Measurements from ENCODE around the gene OTUD4. TPM values are rescaled to one million over a fixed set of nuclear protein-coding genes. Genes with fewer than 3 reads are reported as not detected.

The OTUD4 gene
- total RNA-seq, 1 donor from 2014 or later: 37.6 TPM

DNA sequence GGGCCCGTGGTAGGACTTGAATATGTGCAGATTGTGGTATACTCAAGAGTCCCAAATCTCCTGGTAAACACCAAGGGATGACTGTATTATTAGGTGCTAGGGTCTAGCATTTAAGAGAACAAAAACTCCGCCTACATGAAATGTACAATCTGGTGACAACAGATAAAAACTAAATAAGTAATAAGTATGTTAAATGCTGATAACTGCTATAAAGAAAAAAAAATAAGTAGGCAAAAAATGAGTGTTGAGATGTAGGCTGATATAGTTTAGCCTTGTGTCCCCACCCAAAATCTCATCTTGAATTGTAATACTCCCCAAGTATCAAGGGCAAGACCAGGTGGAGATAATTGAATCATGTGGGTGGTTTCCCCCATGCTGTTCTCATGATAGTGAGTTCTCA is 23.4 kb downstream of the OTUD4 start:
- H3K4me1 ChIP-seq: peaks cover 30% of the 10 kb centered on the region
- peaks cover 71% of the 10 kb centered on the region for H3K36me3 ChIP-seq
- intact Hi-C loops (cut with micrococcal nuclease): loop anchor here (10.0 kb wide), 2 partner anchors 52 to 458 kb away; partner anchors contain the start of gene MMAA
- H3K27ac ChIP-seq (replicated peaks): no peak overlapping the region
- TF ChIP-seq, protein P1, sequence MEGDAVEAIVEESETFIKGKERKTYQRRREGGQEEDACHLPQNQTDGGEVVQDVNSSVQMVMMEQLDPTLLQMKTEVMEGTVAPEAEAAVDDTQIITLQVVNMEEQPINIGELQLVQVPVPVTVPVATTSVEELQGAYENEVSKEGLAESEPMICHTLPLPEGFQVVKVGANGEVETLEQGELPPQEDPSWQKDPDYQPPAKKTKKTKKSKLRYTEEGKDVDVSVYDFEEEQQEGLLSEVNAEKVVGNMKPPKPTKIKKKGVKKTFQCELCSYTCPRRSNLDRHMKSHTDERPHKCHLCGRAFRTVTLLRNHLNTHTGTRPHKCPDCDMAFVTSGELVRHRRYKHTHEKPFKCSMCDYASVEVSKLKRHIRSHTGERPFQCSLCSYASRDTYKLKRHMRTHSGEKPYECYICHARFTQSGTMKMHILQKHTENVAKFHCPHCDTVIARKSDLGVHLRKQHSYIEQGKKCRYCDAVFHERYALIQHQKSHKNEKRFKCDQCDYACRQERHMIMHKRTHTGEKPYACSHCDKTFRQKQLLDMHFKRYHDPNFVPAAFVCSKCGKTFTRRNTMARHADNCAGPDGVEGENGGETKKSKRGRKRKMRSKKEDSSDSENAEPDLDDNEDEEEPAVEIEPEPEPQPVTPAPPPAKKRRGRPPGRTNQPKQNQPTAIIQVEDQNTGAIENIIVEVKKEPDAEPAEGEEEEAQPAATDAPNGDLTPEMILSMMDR (IDR thresholded peaks at IDR 0.05; ENCODE audit: borderline replicate concordance): no peak
- no peak overlapping the region for H3K4me3 ChIP-seq
- DNase-seq: no peak
- no peaks in the 10 kb centered on the region for H3K9me3 ChIP-seq (replicated peaks)
- no peaks in the 10 kb centered on the region for H3K27me3 ChIP-seq (ENCODE audit: low read depth)

DNA sequence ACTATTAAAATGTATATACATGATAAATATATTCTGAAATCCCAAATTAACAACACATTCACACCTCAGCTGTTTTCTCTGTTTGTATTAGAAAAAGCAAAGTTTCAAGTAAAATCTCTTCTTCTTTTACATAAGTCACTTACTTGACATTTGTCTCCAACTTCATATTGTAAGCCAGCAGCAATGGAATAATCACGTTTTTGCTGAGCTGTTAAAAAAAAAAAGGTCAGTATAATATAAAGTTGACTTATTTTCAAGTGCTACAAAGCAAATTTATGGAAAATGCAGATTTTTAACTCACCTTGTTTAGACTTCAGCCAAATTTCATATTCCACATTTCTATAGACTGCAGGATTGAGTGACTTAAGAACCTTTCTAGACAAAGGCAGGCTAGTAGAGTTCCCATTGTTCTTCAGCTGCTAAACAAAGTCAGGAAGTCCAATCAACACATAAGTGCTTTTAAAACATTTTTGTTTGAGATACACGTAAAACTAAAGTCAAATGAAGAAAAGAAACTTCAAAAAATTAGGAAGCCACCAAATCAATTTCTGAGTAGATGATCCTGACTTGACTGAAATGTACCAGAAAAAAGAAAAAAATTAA is 25.0 kb downstream of the OTUD4 start:
- Histone ChIP-seq H3K4me3 (no peak overlapping the region), H3K9me3 (replicated peaks) (no peaks in the 10 kb centered on the region), H3K27ac (replicated peaks) (no peak overlapping the region), H3K27me3 (ENCODE audit: low read depth) (no peaks in the 10 kb centered on the region), H3K36me3 (peaks cover 71% of the 10 kb centered on the region), H3K4me1 (peaks cover 30% of the 10 kb centered on the region)
- TF ChIP-seq, protein P1 (IDR thresholded peaks at IDR 0.05; ENCODE audit: borderline replicate concordance): no peak
- no peak for DNase-seq
- intact Hi-C loops (cut with micrococcal nuclease): loop anchor here (10.0 kb wide), 2 partner anchors 51 to 459 kb away; partner anchors contain the start of gene MMAA

DNA sequence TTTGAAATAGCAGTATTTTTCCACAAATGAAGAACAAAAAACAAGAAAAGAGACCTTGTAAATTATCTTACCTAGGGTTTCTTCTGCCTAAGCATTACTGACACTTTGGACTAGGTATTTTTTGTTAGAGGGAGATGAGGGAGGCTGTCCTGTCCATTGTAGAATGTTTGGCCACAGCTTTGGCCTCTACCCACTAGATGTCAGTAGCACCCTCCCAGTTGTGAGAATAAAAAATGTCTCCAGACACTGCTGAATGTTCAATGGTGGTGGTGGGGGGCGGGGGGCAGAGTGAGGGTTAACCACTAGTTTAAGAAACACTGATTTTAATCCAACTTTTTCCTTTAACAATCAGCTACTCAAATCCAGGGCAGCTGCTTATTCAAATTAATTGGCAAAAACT is 25.8 kb downstream of the OTUD4 start:
- H3K27ac ChIP-seq (replicated peaks): peak overlapping the region; percentile 77
- H3K27me3 ChIP-seq (ENCODE audit: low read depth): no peaks in the 10 kb centered on the region
- DNase-seq: no peak
- peaks cover 72% of the 10 kb centered on the region for H3K36me3 ChIP-seq
- intact Hi-C loops (cut with micrococcal nuclease): loop anchor here (10.0 kb wide), 2 partner anchors 50 to 460 kb away; partner anchors contain the start of gene MMAA
- TF ChIP-seq, protein P1 (IDR thresholded peaks at IDR 0.05; ENCODE audit: borderline replicate concordance): peak; percentile 65
- no peak overlapping the region for H3K4me3 ChIP-seq
- no peaks in the 10 kb centered on the region for H3K9me3 ChIP-seq (replicated peaks)
- peaks cover 30% of the 10 kb centered on the region for H3K4me1 ChIP-seq

DNA sequence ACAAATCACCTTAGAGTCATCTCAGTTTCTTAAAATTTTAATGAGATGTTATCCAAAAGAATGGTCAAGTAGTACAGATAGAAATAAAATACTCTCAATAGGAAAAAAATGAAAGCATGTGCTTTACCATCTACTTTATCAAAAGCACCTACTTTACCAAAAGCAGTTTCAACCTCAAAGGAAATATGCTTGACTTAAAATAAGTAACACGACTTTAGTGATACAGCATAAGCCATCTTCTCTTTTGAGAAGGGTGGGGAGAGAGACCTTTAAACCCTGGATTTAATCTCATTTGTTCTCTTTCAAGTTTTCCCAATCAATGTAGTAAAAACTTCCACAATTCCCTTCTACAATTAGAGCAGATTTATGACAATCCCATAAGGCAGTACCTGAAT is 26.5 kb downstream of the OTUD4 start:
- Histone ChIP-seq H3K27ac (replicated peaks) (peak overlapping the region; percentile 77), H3K4me1 (peaks cover 30% of the 10 kb centered on the region), H3K36me3 (peaks cover 72% of the 10 kb centered on the region), H3K4me3 (no peak overlapping the region), H3K27me3 (ENCODE audit: low read depth) (no peaks in the 10 kb centered on the region), H3K9me3 (replicated peaks) (no peaks in the 10 kb centered on the region)
- DNase-seq: no peak
- TF ChIP-seq, protein P1 (IDR thresholded peaks at IDR 0.05; ENCODE audit: borderline replicate concordance): no peak
- intact Hi-C loops (cut with micrococcal nuclease): loop anchor here (10.0 kb wide), 2 partner anchors 49 to 461 kb away; partner anchors contain the start of gene MMAA

DNA sequence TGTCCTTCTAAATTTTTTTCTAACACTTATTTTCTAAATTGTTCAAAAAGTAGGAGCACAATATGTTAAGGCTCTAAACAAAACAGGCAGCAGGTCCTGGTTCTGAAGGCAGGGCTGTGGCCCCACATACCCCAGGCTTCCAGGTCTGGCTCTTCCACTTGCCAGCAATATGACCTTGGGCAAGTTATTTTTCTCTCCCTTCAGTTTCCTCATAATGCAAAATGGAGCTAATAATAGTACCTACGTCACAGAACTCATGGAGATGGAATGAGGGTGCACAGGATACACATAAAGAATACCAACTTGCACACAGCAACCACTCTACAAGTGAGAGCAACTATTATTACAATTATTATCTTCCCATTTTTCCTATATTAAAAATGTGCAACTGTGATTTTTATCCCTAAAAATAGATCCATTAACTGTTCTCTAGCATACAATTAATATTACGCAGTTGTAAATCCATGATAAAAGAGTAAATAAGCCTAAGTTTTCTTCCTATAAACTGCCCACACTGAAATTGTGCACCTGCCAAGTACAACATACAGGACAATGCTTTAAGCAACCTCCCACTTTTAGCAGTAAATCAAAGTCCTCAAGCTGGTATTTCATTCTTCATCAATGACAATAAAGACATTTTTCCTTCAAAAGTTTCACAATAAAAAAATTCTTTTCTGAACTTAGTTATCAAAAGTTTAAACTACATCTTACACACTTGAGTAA is 27.0 kb downstream of the OTUD4 start:
- TF ChIP-seq, protein P1 (IDR thresholded peaks at IDR 0.05; ENCODE audit: borderline replicate concordance): no peak
- H3K36me3 ChIP-seq: peaks cover 72% of the 10 kb centered on the region

More for the DNA sequence above, 27.0 kb downstream of the OTUD4 start:
- H3K4me3 ChIP-seq: no peak overlapping the region
- no peaks in the 10 kb centered on the region for H3K9me3 ChIP-seq (replicated peaks)
- H3K27ac ChIP-seq (replicated peaks): peak overlapping the region; percentile 77
- intact Hi-C loops (cut with micrococcal nuclease): loop anchor here (10.0 kb wide), 2 partner anchors 49 to 461 kb away; partner anchors contain the start of gene MMAA
- no peaks in the 10 kb centered on the region for H3K27me3 ChIP-seq (ENCODE audit: low read depth)
- no peak for DNase-seq
- peaks cover 30% of the 10 kb centered on the region for H3K4me1 ChIP-seq

Measured in left ventricle myocardium inferior (tissue), 1 donor.